ENCODE results near the gene CAMK2A. TPM values are rescaled to one million over a fixed set of nuclear protein-coding genes. Genes with fewer than 3 reads are reported as not detected.

The CAMK2A gene
- total RNA-seq, 1 donor from 2014 or later: not detected

DNA sequence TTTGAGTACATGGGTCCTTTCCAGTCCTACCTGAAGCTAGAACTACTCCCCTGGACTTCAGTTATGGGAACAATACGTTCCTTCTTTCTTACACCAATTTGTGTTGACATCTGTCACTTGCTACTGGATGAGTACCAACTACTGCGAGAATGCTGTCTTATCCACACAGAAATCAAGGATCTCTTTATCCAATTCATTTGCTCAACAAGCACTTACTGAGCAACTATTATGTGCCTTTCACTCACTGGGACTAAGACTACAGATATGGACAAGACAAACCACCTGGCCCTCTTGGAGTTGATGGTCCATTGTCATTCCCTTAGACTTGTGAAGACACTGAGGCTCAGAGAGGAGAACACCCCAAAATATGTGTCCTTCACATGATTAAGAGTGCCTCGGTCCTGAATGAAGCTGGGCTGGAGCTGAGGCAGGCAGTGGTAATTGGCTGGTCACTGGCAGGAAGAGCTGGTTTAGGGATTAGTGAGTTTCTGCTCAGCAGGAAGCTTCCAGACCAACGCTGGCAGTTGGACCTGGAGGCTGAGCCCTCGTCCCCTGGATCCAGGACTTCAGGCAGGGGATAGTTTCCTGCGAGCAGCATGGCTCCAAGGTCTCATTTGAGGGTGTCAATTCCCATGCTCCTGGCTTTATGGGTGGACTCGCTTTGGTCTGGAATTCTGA, 21.6 kb upstream of the CAMK2A start:
- TF ChIP-seq, protein P1, sequence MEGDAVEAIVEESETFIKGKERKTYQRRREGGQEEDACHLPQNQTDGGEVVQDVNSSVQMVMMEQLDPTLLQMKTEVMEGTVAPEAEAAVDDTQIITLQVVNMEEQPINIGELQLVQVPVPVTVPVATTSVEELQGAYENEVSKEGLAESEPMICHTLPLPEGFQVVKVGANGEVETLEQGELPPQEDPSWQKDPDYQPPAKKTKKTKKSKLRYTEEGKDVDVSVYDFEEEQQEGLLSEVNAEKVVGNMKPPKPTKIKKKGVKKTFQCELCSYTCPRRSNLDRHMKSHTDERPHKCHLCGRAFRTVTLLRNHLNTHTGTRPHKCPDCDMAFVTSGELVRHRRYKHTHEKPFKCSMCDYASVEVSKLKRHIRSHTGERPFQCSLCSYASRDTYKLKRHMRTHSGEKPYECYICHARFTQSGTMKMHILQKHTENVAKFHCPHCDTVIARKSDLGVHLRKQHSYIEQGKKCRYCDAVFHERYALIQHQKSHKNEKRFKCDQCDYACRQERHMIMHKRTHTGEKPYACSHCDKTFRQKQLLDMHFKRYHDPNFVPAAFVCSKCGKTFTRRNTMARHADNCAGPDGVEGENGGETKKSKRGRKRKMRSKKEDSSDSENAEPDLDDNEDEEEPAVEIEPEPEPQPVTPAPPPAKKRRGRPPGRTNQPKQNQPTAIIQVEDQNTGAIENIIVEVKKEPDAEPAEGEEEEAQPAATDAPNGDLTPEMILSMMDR (IDR thresholded peaks at IDR 0.05; ENCODE audit: unreplicated experiment): no peak
- H3K9me3 Mint-ChIP-seq (ENCODE audit: low read depth): no peaks in the 10 kb centered on the region
- H3K4me3 Mint-ChIP-seq (ENCODE audit: low read depth): no peak overlapping the region
- no peaks in the 10 kb centered on the region for H3K36me3 Mint-ChIP-seq (ENCODE audit: insufficient read depth)
- peaks cover 5% of the 10 kb centered on the region for H3K4me1 Mint-ChIP-seq (ENCODE audit: low read depth)
- DNase-seq (ENCODE audit: low spot score, unreplicated experiment): no peak
- H3K27me3 Mint-ChIP-seq: peaks cover 10% of the 10 kb centered on the region
- no peak overlapping the region for H3K27ac Mint-ChIP-seq

DNA sequence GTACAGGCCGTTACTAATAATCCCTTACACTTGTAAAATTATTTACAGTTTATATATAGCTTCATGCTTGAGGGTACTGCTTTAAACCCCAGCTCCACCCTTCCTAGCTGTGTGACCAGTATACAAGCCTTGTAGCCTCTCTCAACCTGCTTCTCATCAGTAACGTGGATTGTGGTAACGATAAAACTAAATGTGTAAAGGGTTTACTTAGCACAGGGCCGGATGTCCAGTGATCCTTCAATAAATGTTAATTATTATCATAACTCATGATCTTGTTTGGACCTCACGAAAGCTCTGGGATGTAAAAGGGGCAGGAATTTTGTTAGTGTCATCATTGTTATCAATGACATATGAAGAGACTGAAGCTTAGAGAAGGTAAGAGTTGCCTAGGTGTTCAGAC, 20.7 kb upstream of the CAMK2A start:
- Mint-ChIP-seq H3K36me3 (ENCODE audit: insufficient read depth) (no peaks in the 10 kb centered on the region), H3K4me1 (ENCODE audit: low read depth) (peaks cover 5% of the 10 kb centered on the region), H3K4me3 (ENCODE audit: low read depth) (no peak overlapping the region), H3K27me3 (peaks cover 18% of the 10 kb centered on the region), H3K9me3 (ENCODE audit: low read depth) (no peaks in the 10 kb centered on the region), H3K27ac (no peak overlapping the region)
- TF ChIP-seq, protein P1 (IDR thresholded peaks at IDR 0.05; ENCODE audit: unreplicated experiment): no peak
- DNase-seq (ENCODE audit: low spot score, unreplicated experiment): no peak

DNA sequence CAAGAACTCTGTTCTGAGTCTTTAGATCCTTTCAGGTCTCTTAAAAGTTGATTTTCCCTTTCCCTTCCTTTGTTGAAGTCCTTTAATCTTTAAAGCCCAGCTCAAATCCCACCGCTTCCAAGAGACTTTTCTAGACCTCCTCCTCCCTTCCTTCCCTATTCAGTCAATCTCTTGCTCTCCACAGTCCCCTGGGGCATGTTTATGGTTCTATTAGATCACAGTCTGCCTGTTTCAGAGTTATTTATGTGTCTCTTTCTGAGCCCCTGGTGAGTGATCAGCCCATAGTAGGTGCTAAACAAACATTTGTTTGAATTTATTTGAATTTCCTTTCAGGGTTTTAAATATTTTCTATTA, 20.3 kb upstream of the CAMK2A start:
- TF ChIP-seq, protein P1 (IDR thresholded peaks at IDR 0.05; ENCODE audit: unreplicated experiment): no peak
- no peak overlapping the region for H3K27ac Mint-ChIP-seq
- H3K9me3 Mint-ChIP-seq (ENCODE audit: low read depth): no peaks in the 10 kb centered on the region
- peaks cover 5% of the 10 kb centered on the region for H3K4me1 Mint-ChIP-seq (ENCODE audit: low read depth)
- H3K27me3 Mint-ChIP-seq: peaks cover 22% of the 10 kb centered on the region
- H3K4me3 Mint-ChIP-seq (ENCODE audit: low read depth): no peak overlapping the region
- DNase-seq (ENCODE audit: low spot score, unreplicated experiment): no peak
- no peaks in the 10 kb centered on the region for H3K36me3 Mint-ChIP-seq (ENCODE audit: insufficient read depth)

DNA sequence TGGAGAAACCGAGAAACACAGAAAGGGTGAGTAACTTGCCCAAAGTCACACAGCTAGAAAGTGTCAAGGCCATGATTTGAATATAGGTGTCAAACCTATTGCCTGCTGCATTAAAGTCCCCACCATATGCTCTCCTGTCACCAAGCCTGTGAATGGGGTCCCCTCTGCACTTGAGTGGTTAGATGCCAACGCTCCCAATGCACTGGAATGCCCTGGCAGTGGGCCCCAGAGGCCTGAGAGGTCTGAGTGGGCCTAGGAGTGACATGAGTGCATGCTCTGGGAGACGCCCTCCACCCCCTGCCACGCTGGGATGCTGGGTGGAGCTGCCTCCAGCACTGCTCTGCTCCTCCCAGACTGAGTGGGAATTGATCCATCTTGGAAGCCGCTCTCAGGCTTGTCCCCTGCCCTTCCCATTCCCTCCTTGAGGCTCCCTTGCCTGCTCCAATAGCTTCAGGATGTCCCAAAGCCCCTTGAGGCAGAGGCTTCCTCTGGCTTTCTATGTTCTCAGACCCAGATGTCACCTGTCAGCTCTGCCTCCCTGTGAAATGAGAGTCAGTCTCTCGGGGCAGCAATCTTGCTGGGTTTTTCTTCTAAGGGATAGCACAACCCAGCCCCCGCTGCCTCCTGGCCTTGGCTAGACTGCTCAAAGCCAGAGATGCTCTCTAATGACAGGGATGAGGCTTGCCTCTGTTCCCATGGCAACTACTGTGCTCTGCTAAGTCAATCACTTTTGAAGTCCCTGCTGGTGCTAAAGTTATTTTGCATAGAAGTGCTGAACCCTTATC, 19.7 kb upstream of the CAMK2A start:
- no peak overlapping the region for H3K27ac Mint-ChIP-seq
- no peak overlapping the region for H3K4me3 Mint-ChIP-seq (ENCODE audit: low read depth)
- peaks cover 5% of the 10 kb centered on the region for H3K4me1 Mint-ChIP-seq (ENCODE audit: low read depth)
- TF ChIP-seq, protein P1 (IDR thresholded peaks at IDR 0.05; ENCODE audit: unreplicated experiment): no peak
- peaks cover 24% of the 10 kb centered on the region for H3K27me3 Mint-ChIP-seq
- no peaks in the 10 kb centered on the region for H3K9me3 Mint-ChIP-seq (ENCODE audit: low read depth)
- no peak for DNase-seq (ENCODE audit: low spot score, unreplicated experiment)
- H3K36me3 Mint-ChIP-seq (ENCODE audit: insufficient read depth): no peaks in the 10 kb centered on the region

DNA sequence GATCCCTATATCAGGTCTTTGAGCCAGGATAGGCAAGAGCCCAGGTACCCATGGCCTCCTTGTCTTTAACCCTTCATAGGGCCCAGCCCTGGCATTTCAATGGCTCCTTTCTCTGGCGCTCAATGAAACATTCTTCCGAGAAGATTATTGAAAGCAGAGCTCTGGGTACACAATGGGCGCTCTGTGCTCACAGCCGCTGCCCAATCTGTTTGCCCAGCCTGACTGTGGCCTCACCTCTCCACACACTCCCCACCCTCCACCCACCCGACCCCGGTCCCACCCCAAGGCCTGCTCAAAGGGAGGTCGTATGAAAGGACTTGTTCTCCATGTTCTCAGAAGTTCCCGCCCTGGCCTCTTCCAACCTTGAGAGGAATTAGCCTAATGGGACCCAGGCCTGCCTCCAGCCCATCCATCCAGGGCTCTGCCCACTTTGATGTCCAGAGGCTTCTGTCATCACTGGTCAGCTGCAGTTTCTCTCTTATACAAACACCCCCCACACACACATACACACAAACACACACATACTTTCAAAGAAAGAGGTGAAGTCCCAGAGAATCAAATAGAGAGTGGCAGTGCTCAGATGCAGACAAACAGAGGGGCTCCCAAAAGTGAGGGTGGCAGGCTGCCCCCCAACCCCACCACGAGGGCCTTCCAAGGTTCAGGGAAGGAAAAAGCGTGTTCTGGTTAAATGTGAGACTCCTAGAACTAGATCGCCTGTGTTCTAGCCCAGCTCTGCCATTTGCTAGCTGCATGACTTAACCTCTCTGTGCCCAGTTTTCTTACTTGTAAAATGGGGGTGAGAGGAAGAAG, 18.2 kb upstream of the CAMK2A start:
- Mint-ChIP-seq H3K27ac (peak overlapping the region; percentile 9), H3K4me3 (ENCODE audit: low read depth) (no peak overlapping the region), H3K4me1 (ENCODE audit: low read depth) (peaks cover 5% of the 10 kb centered on the region), H3K36me3 (ENCODE audit: insufficient read depth) (no peaks in the 10 kb centered on the region), H3K27me3 (peaks cover 39% of the 10 kb centered on the region), H3K9me3 (ENCODE audit: low read depth) (no peaks in the 10 kb centered on the region)
- DNase-seq (ENCODE audit: low spot score, unreplicated experiment): no peak
- TF ChIP-seq, protein P1 (IDR thresholded peaks at IDR 0.05; ENCODE audit: unreplicated experiment): no peak

All from progenitor cell of endocrine pancreas (in vitro differentiated cells).